Measurements from ENCODE around the gene SERHL2.
A peak's percentile ranks its signal among the peaks of the same experiment; 100 is the strongest.
"Not testable (repeated sequence)": the region's sequence is repeated elsewhere in the genome, so short reads cannot be mapped to it uniquely, and the experiment has no call there.

SERHL2 gene

DNA sequence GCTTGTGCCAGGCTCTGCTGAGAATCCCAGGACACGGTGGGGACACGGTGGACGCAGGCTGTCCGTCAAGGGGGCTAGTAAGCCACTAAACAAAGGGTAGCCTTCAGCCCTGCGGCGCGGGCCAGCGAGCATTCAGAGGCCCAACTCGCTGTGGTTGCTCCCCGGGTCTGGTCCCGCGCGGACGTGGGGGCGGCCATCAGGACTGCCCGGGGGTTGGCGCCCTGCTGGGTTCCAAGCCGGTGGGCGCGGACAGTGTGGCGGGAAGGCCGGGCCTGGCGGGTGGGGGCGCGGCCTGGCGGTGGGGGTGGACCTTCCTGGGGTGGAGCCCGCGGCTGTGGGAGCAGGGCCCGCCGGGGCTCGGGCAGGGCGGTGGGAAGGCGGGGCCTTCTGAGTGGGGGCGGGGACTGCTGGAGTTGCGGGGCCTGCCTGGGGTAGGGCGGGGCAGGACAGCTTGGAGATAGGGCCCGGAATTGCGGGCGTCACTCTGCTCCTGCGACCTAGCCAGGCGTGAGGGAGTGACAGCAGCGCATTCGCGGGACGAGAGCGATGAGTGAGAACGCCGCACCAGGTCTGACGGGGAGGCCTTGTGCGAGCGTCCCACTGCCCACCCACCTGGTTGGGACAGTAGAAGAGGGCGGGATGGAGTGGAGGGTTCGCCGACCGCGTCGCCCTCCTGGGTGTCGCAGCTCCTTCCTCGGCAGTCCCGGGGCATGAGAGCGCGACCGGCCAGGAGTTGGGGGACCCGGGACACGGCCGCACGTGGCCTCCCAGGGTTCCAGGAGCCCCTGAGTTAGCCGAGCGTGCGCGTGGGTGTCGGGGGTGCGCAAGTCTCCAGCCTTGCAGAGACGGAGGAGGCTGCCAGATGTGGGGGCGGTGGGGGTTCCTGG, at the start of gene SERHL2:
Gene SERHL2, plus strand, starts transcription at position 482 of the 887 bp plus-strand sequence. Its CDS starts 65 bp downstream, at position 547.
- DNase-seq (ENCODE audit: low read depth, low spot score), result peak; percentile 89

- DNase-seq (ENCODE audit: low read depth, low spot score), result not testable (repeated sequence)
Measured at GRCh38 chr22:42508327-42508974, 45.3 kb upstream of the SERHL2 start.

DNA sequence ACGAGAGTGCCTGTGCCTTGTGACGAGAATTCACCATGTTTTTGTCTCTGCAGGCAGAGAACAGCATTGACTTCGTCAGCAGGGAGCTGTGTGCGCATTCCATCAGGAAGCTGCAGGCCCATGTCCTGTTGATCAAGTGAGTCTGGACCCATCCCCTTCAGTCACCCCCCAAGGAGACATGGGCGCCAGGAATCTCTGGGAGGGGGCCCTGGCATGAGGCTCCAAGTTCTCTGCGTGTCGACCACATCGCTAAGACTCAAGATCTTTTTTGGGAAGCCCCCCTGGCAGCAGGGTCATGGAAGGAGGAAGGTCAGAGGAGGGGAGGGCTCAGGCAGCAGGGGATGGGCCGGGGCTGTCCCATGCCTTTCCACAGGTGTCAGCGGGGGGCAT, 44.8 kb upstream of the SERHL2 start:
- DNase-seq (ENCODE audit: low read depth, low spot score), result not testable (repeated sequence)

GRCh38 chr22:42509548-42509947, 44.2 kb upstream of the SERHL2 start:
- no peak for DNase-seq (ENCODE audit: low read depth, low spot score)

- DNase-seq (ENCODE audit: low read depth, low spot score), result no peak
Measured at GRCh38 chr22:42511401-42511891, 42.3 kb upstream of the SERHL2 start.

GRCh38 chr22:42512273-42512990, 41.3 kb upstream of the SERHL2 start:
- not testable (repeated sequence) for DNase-seq (ENCODE audit: low read depth, low spot score)

- not testable (repeated sequence) for DNase-seq (ENCODE audit: low read depth, low spot score)
Measured at GRCh38 chr22:42514331-42514730, 39.4 kb upstream of the SERHL2 start.

DNA sequence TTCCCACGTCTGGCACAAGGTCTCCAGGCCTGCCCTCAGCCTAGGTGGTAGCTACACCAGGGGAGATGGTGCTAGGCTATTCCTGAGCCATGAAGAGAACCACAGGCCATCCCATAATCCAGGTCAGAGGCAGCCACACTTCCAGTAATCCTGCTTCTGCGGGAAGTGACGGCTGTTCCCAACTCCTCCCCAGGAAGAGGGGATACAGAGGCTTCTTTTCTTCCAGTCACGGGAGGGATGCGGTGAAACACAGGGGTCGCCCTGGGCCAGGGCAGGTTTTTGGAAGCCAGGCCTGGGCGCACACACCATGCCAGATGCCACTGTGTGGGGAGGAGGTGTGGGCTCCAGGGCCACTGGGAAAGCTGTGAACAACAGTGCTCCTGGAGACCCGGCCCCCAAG, 38.5 kb upstream of the SERHL2 start:
- DNase-seq (ENCODE audit: low read depth, low spot score), result not testable (repeated sequence)

DNA sequence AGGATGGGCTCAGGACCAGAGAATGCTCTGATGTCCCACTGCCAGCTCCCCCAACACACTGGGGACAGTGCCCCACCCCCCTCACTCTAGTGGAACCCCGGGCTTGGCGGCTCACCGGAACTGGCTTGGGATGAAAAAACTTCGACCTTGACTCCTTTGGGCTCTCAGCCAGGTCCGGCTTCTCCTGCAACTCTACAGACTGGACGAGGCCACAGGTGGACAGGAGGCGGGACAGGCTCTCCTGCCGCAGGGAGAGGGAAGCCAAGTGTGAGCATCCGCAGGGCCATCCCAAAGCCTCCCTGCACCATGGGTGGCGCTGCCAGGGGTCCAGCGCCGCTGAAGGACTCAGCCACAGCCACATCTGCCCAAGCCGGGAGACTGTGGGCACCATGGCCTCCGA, 37.9 kb upstream of the SERHL2 start:
- DNase-seq (ENCODE audit: low read depth, low spot score), result no peak

DNA sequence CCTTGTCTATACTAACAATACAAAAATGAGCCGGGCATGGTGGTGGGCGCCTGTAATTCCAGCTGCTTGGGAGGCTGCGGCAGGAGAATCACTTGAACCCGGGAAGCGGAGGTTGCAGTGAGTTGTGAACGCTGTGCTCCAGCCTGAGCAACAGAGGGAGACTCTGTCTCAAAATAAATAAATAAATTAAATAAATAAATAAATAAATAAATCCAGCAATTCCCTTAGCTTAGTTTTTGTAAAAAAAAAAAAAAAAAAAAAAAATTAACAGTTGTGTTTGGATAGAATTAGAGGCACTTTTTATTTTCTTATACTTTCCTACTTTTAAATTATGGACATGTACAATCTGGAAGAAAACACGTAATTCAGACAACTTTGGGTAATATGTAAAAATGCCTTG, 36.7 kb upstream of the SERHL2 start:
- DNase-seq (ENCODE audit: low read depth, low spot score), result not testable (repeated sequence)

DNA sequence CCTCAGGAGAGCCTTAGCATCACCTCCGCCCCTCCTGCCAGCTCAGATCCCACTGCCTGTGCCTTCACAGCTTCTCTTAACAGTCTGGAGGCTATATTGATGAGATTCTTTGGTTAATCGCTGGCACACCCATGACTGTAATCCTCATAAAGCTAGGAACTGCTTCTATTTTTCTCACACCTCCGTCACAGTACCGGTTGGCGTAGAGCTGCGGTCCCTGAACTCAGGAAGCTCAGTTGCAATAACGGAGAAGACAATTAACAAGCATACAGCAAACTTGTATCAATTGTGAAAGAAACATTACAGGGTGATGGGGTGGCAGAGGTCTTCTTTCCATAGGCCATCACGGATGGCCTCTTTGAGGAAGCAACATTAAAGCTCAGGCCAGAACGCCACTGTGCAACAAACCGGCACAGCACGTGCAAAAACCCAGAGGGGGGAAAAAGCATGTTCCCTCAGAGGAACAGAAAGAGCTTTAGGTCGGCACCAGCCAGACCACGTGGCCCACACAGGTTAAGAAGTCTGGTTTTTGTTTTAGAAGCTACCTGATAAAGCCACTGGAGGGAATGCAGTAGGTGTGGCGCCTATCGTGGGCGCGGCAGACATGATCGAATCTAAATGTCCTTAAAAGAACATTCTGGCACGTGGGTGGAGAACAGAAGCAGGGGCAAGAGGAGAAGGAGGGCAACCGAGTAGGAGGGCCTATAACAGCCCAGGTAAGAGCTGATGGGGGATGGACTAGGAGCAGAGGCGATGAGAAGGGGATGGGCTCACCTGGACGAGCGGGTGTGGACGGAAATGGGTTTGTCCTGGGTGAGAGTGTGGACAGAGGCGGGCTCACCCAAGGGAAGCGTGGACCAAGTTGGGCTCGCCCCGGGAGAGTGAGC, 34.9 kb upstream of the SERHL2 start:
- DNase-seq (ENCODE audit: low read depth, low spot score), result not testable (repeated sequence)

DNA sequence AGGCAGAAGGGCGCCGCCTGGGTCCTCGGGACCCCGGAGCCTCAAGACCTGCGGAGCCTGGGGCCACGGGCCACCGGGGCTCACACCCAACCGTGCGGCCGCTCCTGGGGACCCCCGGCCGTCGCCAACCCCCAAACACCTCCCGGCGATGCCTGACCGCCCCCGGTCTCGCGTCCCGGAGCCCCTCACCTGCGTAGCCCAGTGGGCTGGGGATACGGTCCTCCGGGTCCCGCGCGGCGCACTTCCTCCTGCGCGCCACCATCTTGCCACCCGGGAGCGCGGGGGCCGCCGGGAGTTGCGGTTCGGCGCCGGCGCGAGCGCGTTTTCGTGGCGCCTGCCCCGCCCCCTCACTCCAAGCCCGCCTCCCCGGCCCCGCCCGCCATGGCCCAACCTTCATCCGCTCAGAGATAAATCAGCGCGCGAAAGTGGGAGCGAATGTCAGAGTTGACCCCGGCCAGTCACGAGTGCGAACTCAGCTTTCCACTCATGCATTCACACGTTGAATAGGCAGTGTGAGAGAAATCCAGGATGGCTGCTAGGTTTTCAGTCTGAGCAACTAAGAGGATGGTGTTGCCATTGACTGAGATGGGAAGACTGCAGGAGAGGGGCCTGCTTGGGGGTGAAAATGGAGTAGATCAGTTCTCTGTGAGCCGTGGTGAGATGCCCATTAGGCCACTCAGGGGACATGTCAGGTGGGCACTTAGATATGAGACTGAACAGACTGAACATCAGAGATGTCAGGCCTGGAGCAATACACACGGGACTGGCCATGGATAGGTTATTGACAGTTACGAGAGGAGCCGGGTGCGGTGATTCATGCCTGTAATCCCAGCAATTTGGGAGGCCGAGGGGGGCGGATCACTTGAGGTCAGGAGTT, 34.0 kb upstream of the SERHL2 start, which contains the start of gene RRP7A:
Gene RRP7A, minus strand, starts transcription at position 272 of the 877 bp plus-strand sequence. Its CDS starts 10 bp downstream, at position 262.
- DNase-seq (ENCODE audit: low read depth, low spot score), result peak; percentile 84

GRCh38 chr22:42521228-42521546, 32.6 kb upstream of the SERHL2 start:
- no peak for DNase-seq (ENCODE audit: low read depth, low spot score)

- no peak for DNase-seq (ENCODE audit: low read depth, low spot score)
Measured at GRCh38 chr22:42522546-42522945, 31.2 kb upstream of the SERHL2 start.

- no peak for DNase-seq (ENCODE audit: low read depth, low spot score)
Measured at GRCh38 chr22:42528591-42529307, 25.0 kb upstream of the SERHL2 start.

DNA sequence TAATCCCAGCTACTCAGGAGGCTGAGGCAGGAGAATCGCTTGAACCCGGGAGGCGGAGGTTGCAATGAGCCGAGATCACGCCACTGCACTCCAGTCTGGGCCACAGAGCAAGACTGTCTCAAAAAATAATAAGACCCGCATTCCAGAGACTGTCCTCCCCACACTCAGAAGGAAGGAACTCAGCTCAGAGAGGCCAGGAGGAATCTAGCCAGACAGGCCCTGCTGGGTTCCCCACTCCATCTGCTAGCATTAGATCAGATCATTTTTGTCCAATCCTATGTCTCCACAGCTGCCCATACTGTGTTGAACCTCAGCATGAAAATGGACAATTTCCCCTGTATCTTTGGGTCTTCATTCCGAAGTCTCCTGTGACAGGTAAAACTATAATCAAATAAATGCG, 24.3 kb upstream of the SERHL2 start:
- DNase-seq (ENCODE audit: low read depth, low spot score), result not testable (repeated sequence)

DNA sequence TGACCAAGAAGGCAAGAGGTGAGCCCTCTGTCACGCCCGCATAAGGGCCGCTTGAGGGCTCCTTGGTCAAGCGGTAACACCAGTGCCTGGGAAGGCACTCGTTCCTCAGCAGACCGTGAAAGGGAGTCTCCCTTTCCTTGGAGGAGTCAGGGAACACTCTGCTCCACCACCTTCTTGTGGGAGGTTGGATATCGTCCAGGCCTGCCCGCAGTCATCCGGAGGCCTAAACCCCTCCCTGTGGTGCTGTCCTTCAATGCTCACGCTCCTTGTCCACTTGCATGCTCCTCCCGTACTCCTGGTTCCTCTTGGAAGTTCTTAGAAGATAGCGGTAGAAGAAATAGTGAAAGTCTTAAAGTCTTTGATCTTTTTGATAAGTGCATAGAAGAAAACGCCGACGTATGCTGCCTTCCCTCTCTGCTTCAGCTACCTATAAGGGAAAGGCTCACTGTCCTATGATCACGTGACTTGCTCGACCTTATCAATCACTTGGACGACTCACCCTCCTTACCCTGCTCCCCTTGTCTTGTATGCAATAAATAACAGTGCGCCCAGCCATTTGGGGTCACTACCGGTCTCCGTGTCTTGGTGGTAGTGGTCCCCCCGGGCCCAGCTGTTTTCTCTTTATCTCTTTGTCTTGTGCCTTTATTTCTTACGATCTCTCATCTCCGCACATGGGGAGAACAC, 22.2 kb upstream of the SERHL2 start:
- DNase-seq (ENCODE audit: low read depth, low spot score), result not testable (repeated sequence)

DNA sequence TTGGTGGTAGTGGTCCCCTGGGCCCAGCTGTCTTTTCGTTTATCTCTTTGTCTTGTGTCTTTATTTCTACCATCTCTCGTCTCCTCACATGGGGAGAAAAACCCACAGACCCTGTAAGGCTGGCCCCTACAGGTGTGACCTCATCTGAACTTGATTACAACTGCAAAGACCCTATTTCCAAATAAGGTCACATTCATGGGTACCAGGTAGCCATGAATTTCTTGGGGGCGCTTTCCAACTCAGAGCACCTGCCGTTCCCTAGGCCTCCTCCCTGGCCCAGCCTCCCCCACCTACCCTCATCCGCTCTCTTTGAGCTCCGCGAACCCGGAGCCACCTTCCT, 20.1 kb upstream of the SERHL2 start:
- DNase-seq (ENCODE audit: low read depth, low spot score), result no peak
